SK-N-SH treated with all-trans-retinoic acid at 6 μM for 48 hours (cell line): ENCODE results near the gene ZG16.

Experiments
- PPARA ChIP-seq: fragments of 250-450 bp; sonication (Bioruptor Pico); IDR thresholded peaks from 2 replicates; pipeline ENCODE4 v1.5.0; 2020; ENCODE audit warnings: mild to moderate bottlenecking, borderline replicate concordance
- ZC3H10 ChIP-seq: fragments of 250-450 bp; sonication (Bioruptor Pico); IDR thresholded peaks from 2 replicates; pipeline ENCODE4 v1.5.1; 2021; ENCODE audit warnings: mild to moderate bottlenecking, moderate library complexity
- ZFP3 ChIP-seq: fragments of 250-450 bp; sonication (Bioruptor Pico); IDR thresholded peaks from 2 replicates; pipeline ENCODE4 v1.5.0; 2020; ENCODE audit warnings: mild to moderate bottlenecking, moderate library complexity
- ZFP30 ChIP-seq: fragments of 450-650 bp; formaldehyde crosslinking; IDR thresholded peaks from 2 replicates; pipeline ENCODE4 v1.5.0; 2022; ENCODE audit warnings: mild to moderate bottlenecking, moderate library complexity
- ZNF8 ChIP-seq: fragments of 450-650 bp; formaldehyde crosslinking; IDR thresholded peaks from 2 replicates; pipeline ENCODE4 v1.5.0; 2020; ENCODE audit warnings: mild to moderate bottlenecking, moderate library complexity

DNA sequence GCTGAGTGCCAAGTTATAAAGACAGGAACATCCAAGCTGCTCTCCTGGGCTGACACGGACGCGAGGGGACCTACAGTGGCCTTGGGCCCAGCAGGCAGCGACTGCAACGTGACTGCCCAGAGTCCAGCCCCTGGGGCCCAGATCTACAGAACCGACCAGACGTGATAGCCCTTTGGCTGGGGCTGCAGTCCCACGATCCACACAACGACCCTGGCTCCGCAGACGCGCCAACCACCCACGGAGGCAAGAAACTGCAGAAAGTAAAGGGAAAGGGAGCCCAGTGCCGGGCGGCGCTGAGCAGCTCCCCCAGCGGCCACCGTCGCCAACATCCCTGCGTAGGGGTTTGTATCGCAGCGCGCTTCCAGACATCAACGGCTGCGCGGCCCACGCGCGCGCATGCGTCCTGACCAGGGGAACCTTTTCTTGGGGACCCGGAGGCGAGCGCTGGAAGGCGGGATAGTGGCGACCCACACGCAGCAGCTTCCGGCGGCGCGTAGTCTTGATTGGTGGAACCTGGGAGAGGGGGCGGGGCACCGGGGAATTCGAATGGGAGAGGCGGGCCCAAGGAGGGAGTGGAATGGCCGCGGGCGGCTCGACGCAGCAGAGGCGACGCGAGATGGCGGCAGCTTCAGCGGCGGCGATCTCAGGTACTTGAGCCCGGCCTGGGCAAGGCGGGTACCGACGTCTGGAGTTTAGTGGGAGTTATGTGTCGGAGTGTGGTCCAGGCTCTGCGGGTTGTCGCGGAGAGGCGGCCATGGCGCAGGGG is 12.3 kb downstream of the ZG16 start, which contains the start of gene KIF22:
- TF ChIP-seq ZFP3 (no peak), ZC3H10 (no peak), PPARA (CRISPR knock-in tag) (no peak), ZNF8 (CRISPR knock-in tag) (no peak), ZFP30 (no peak)
